GM20431 (cell line): Measurements from ENCODE around the gene DNAI1.

Experiments
- in situ Hi-C: fragments of 300-500 bp; cut with MseI, MboI; formaldehyde crosslinking; loops from one replicate; pipeline ENCODE4 v1.15.0; 2020; ENCODE audit warnings: low sequenced_read_pairs; ENCODE audit not compliant: unreplicated experiment

The DNAI1 gene

DNA sequence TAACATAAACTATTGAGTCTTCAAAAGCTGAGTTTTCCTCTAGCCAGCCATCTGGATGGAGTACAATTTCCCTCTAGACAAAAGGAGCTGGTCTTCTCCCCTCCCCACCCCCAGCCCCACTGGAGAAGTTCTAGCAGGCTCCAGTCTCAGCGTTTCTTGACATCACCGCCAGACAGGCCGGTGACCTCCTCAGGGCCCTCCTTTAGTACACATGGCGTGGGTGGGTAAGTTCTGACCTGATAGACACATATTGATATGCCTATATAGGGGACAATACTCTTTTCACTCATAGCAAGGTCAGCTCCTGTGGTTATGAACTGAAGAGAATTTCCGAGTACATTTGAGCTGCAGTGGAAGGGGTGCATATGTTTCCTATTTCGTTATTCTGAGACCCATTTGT lies 27.2 kb downstream of the DNAI1 start:
- in situ Hi-C loops, result no loop called here

GRCh38 chr9:34486572-34486971 lies 28.0 kb downstream of the DNAI1 start:
- in situ Hi-C loops, result no loop called here

GRCh38 chr9:34490360-34490759 lies 31.8 kb downstream of the DNAI1 start:
- in situ Hi-C loops, result no loop called here

DNA sequence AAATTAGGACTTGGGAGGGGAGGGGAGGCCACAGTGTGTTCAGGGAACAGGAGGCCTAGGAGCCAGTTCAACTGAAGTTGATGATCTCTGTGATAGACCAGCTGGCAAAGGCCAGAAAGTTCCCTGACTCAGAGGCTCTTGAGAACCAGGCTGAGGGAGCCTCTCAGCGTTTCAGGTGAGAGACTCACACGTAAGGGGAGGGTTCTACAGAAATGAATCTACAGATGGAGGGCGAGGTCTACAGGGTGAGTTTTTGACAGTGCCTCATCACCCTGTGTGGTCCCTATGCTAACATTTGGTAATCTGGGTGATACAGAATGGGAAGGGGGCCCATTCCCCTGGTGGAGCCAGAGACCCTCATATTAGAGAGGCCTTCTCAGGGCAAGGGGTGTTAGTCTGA lies 32.2 kb downstream of the DNAI1 start:
- in situ Hi-C loops, result no loop called here

- in situ Hi-C loops, result no loop called here
Observed at GRCh38 chr9:34491596-34491995, 33.0 kb downstream of the DNAI1 start.

DNA sequence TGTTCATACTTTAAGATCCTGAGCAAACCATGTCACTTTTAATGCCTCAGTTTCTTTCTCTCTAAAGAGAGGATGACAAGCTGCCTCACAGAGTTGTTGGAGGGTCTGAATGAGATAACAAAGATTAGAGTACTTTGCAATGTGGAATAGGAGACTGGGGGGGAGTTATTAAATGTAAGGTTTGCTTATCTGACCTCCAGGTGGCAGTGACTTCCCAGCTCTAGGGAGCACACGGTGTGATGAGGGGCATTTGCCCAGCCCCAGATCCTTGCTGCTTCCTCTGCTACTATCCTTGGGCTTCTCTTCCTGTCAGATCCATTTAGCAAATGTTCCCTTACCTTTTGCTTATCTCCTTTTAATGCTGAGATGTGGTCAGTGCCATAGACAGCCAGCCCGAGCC lies 33.4 kb downstream of the DNAI1 start:
- in situ Hi-C loops, result no loop called here

DNA sequence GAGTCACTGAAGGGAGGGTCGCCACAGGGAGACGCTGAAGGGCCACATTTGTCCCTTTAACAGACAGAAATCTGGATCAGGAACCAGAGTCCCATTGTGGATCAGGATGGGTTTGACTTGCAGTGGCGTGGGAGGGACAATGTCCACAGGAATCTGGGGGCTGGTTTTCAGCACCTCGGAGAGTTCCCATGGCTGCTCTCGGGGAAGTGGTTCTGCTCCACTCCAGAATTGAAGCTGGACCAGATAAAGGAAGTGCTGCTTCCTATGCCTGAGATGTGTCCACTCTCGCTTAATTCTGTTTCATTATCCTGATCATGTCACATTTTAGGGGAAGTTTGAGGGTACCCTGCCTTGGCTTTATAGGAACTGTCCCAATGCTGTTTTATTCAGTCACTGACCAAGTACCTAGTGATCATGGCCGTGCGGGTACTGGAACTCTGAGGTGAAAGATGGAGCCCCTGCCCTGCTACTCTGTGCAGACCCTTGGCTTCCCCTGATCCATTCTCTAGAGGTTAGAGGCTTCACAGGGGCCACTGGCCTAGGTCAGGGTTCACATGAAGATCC lies 35.4 kb downstream of the DNAI1 start:
- in situ Hi-C loops, result no loop called here

DNA sequence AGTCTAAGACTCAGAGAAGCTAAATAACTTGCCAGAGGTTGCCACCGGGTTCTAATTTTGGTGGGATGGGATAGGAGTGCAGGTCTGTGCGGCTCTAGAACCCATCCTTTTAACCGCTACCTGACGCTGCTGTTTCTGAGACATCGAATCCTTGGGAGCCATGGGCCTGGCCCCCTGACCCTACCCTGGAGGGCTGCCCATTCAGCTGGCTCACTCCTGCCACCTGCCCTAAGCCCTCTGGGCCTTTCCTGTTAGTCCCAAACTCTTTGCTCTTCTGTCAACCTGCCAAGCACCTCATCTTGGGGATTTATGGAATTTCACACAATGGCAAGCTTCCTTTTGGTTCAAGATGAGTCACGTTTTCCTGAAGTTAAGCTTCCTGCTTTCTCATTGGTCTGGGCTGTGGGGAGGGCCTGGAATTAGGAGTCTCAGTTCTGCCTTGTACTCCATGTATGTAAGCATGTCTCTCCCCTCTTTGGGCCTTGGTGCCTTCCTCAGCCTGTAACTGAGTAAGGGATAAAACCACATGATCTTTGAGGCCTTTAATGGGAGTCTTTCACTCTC lies 37.6 kb downstream of the DNAI1 start:
- in situ Hi-C loops, result no loop called here

GRCh38 chr9:34498553-34498952 lies 39.9 kb downstream of the DNAI1 start:
- in situ Hi-C loops, result no loop called here

DNA sequence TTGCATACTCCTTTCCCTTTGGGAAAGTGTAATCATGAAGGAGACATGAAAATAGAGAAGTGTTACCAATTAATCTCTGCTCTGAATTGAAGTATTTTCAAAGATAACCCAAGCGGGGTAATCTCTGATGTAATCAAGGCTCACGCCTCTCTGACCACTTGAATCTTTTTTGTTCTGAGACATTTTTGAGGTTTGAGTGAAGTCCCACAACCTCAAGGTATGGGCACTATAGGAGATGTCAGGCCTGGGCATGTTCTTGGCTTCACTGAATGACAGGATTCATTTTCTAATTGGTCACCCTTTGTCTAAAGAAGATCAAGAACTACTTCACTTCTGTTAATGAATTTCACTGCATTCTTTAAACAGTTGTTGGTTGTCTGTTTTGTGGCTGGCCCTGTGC lies 40.5 kb downstream of the DNAI1 start:
- in situ Hi-C loops, result no loop called here

- in situ Hi-C loops, result loop anchor here (25.0 kb wide), 1 partner anchor 88 kb away; no protein-coding TSS in a partner anchor
Observed at GRCh38 chr9:34500623-34501267, 42.1 kb downstream of the DNAI1 start.

DNA sequence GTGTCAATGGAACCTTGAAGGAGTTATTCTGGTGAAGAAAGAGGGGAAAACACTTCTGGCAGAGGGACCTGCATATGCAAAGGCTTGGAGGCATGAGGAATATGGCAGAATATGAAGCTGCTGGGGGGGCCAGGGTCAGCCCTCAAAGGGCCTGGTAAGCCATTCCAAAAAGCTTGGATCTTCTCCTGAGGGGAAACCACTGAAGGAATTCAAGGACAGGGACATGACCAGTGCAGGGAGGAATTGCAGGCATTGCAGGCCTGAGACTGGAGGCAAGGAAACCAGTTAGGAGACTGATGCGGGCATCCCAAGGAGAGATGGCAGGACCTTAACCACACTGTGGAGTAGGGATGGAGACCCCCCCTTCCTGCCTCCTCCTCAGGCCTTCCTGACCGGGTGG lies 42.8 kb downstream of the DNAI1 start:
- in situ Hi-C loops, result loop anchor here (25.0 kb wide), 1 partner anchor 89 kb away; no protein-coding TSS in a partner anchor

DNA sequence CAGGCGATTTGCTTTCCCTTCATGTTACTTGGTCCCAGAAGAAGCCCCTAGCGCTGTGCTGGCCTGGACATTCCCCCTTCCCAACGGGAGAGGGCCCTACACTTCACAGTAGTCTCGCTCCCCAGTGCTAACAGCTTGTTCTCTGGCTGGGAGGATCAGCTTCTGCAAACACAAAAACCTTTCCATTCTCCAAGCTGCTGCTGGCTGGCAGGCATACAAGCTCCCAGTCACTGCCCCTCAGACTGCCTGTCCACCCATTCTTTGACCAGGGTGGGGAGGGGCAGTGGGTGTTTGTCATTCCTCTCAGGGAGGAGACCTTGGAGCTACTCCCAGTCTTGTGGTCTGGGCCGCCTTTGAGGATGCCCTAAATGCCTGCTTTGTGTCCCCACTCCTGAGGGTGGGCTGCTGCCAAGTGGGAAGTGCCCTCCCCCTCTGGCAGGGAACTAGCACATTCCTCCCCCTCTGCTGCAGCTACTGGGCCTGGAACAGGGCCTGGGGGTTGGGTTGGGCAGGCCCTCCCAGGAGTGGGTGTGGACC lies 43.4 kb downstream of the DNAI1 start:
- in situ Hi-C loops, result loop anchor here (25.0 kb wide), 1 partner anchor 90 kb away; no protein-coding TSS in a partner anchor

- in situ Hi-C loops, result loop anchor here (25.0 kb wide), 1 partner anchor 90 kb away; no protein-coding TSS in a partner anchor
Observed at GRCh38 chr9:34502471-34502870, 43.9 kb downstream of the DNAI1 start.

DNA sequence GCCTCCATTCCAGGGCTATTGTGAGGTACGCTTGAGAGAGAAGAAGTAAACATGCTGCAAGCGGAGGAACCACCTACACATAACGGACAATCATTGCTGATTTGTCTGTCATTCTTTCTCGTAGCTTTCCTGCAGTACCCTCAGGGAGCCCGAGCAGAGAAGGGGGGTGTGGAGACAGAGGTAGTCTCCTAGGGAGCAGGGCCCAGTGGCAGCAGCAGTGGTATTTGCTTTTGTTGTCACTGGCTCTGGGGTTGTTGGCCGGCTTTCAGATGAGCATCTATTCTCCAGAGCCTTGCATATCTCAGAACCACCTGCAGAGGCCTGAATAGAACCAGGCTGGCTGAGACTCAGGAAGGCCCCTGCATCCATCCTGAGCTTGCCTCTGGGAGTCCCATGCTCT lies 44.3 kb downstream of the DNAI1 start:
- in situ Hi-C loops, result loop anchor here (25.0 kb wide), 1 partner anchor 91 kb away; no protein-coding TSS in a partner anchor

- in situ Hi-C loops, result loop anchor here (25.0 kb wide), 1 partner anchor 91 kb away; no protein-coding TSS in a partner anchor
Observed at GRCh38 chr9:34503406-34503805, 44.8 kb downstream of the DNAI1 start.

DNA sequence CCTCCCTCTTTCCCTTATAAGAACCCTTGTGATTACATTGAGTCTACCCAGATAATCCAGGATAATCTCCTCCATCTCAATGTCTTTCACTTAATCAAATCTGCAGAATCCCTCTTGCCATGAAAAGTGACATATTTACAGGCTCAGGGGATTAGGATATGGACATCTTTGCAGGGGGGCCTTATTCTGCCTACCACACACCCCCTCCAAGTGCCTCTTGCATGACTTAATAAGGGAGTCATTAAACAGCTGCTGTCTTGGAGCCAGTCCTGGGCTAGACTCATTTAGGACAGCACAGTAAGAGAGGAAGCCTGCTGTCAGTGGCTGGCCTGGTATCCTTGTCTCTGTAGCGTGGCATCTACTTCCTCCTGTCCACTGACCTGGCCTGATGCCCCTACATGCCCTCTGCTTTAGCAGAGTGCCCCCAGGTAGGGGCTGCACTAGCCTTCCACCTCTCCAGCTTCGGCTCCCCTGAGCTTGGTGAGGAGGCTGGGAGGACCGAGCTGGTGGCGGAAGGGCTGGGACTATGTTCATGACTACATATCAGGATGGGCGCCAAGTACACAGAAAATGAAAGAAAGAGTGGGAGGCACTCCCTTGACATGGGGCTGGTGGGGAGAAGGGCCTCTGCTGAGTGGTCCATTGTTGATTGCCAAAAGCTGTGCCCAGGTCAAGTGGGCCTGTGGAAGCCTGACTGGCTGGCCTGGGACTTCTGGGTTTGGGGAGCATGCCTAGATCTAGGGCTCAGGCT lies 46.9 kb downstream of the DNAI1 start:
- in situ Hi-C loops, result loop anchor here (25.0 kb wide), 1 partner anchor 93 kb away; no protein-coding TSS in a partner anchor

DNA sequence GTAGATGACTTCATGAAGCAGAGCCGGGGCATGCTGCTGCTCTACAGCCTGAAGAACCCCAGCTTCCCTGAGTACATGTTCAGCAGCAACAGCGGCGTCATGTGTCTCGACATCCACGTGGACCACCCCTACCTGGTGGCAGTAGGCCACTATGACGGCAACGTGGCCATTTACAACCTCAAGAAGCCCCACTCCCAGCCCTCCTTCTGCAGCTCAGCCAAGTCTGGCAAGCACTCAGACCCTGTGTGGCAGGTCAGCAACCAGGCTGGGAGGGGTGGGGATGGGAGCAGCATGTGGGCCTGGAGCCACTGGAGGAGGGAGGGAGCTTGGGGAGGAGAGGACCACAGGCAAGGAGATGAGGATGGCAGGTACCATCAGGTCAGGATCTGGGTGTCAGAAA lies 48.0 kb downstream of the DNAI1 start:
- in situ Hi-C loops, result loop anchor here (25.0 kb wide), 1 partner anchor 94 kb away; no protein-coding TSS in a partner anchor

DNA sequence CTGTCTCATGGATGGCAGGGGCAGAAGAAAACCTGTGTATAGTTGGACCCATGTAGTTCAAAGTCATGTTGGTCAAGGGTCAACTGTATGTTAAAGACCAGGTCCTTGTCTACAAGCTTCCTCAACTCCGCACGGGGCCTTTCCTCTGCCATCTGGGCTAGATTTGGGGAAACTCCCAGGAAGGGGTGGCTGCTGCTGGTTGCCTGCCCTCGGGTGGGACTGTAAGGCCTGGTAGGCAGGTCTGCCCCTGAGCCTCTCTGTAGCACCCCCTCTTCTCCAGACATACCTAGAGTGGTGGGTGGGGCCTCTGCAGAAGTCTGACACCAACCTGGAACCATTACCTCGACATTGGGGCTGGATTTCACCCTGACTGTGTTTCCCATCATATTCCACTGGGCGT lies 49.0 kb downstream of the DNAI1 start:
- in situ Hi-C loops, result loop anchor here (25.0 kb wide), 1 partner anchor 95 kb away; no protein-coding TSS in a partner anchor

GRCh38 chr9:34507966-34508365 lies 49.4 kb downstream of the DNAI1 start:
- in situ Hi-C loops, result loop anchor here (25.0 kb wide), 1 partner anchor 96 kb away; no protein-coding TSS in a partner anchor
